ENCODE results near the gene NPEPL1.

GRCh38 chr20:58654337-58654736, 38.3 kb upstream of the NPEPL1 start:
- TF ChIP-seq POLR2A (IDR thresholded peaks at IDR 0.05) (no peak), CTCF (IDR thresholded peaks at IDR 0.05) (no peak), POLR2AphosphoS5 (IDR thresholded peaks at IDR 0.05; ENCODE audit: insufficient read depth in 1 of 2, low read depth in 1 of 2) (no peak)
